K562 (cell line): ENCODE data around the gene PTPRG.

ENCODE experiments used
- BDP1 ChIP-seq: IDR thresholded peaks from 3 replicates; pipeline ENCODE4 v1.6.1; 2011; ENCODE audit not compliant: insufficient read length, insufficient read depth
- CHD2 ChIP-seq: IDR thresholded peaks from 2 replicates; pipeline ENCODE4 v1.6.1; 2011; ENCODE audit warnings: low read depth, low read length
- E2F3 ChIP-seq: fragments of 250-450 bp; sonication (Bioruptor Pico); IDR thresholded peaks from 2 replicates; pipeline ENCODE4 v1.4.0; 2020; ENCODE audit warnings: mild to moderate bottlenecking
- HDAC6 ChIP-seq: IDR thresholded peaks from 2 replicates; pipeline ENCODE4 v1.6.1; 2012; ENCODE audit warnings: low read depth, mild to moderate bottlenecking, control low read depth, inconsistent platforms, low read length, moderate library complexity
- JUN ChIP-seq, 2 experiments: sonication (generic) in 1 of 2; formaldehyde crosslinking in 1 of 2; IDR thresholded peaks; 2 replicates each; pipeline versions ENCODE4 v1.6.1 to v1.8.0; 2012 to 2022; ENCODE audit warnings: borderline replicate concordance in 2 of 2, mild to moderate bottlenecking in 2 of 2, improper control_type of control experiment in 1 of 2, low read depth in 1 of 2, low read length in 1 of 2, missing genetic modification reagents in 1 of 2
- KLF16 ChIP-seq: IDR thresholded peaks from 2 replicates; pipeline ENCODE4 v1.6.1; 2016; ENCODE audit warnings: antibody characterized with exemption
- MAFG ChIP-seq: fragments of 450-650 bp; conservative IDR thresholded peaks from 2 replicates; pipeline ENCODE4 v1.6.1; 2016; ENCODE audit warnings: missing genetic modification characterization, missing compliant biosample characterization
- MCM3 ChIP-seq: fragments of 450-650 bp; IDR thresholded peaks from 2 replicates; pipeline ENCODE4 v1.6.1; 2016
- POLR2A ChIP-seq: fragments of 450-650 bp; conservative IDR thresholded peaks from 2 replicates; pipeline ENCODE4 v1.6.1; 2016
- SPI1 ChIP-seq: IDR thresholded peaks from 2 replicates; pipeline ENCODE4 v1.6.1; 2011; ENCODE audit warnings: low read depth, low read length, control low read depth, borderline replicate concordance
- ZBTB1 ChIP-seq: sonication (generic); formaldehyde crosslinking; IDR thresholded peaks from 2 replicates; pipeline ENCODE4 v1.8.1; 2023; ENCODE audit warnings: missing genetic modification reagents, low read depth, mild to moderate bottlenecking, borderline replicate concordance
- ZNF311 ChIP-seq: fragments of 250-450 bp; sonication (Bioruptor Pico); IDR thresholded peaks from 2 replicates; pipeline ENCODE4 v1.4.0; 2020; ENCODE audit warnings: mild to moderate bottlenecking, moderate library complexity
- TF ChIP-seq, protein P1 (sequence below), 3 experiments: IDR thresholded peaks in 2 of 3; conservative IDR thresholded peaks in 1 of 3; 2 replicates each; pipeline ENCODE4 v1.5.1; 2011 to 2012; ENCODE audit warnings: low read length in 3 of 3, mild to moderate bottlenecking in 3 of 3, control low read depth in 2 of 3, improper control_type of control experiment in 1 of 3, inconsistent platforms in 1 of 3, low read depth in 1 of 3, mixed read lengths in 1 of 3, moderate library complexity in 1 of 3; ENCODE audit not compliant: insufficient read depth in 2 of 3
- TF ChIP-seq, protein P2 (sequence below): sonication (generic); formaldehyde crosslinking; IDR thresholded peaks from 2 replicates; pipeline ENCODE4 v1.9.0; 2022; ENCODE audit warnings: mild to moderate bottlenecking, missing genetic modification reagents

DNA sequence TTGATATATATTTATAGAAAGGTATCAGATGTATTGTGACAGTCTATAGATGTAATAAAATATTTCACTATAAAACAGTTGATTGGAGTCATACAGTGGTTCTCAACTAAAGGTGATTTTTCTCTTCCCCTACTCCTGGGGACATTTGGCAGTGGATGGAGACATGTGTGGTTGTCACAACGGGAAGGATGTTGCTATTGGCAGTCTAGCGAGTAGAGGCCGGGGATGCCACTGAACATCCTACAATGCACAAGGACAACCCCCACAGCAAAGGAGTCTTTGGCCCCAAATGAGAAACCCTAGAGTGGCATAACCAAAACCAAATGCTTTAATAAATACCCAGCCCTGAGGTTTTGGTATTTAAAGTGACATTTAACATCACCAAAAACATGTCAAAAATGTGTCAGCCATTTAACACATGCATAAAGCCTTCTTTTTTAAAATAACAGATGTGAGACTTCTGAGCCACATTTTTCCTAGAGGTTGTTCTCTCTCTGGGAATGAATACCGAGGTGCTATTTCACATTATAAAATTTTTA, 367.5 kb downstream of the PTPRG start:
- TF ChIP-seq, protein P1, sequence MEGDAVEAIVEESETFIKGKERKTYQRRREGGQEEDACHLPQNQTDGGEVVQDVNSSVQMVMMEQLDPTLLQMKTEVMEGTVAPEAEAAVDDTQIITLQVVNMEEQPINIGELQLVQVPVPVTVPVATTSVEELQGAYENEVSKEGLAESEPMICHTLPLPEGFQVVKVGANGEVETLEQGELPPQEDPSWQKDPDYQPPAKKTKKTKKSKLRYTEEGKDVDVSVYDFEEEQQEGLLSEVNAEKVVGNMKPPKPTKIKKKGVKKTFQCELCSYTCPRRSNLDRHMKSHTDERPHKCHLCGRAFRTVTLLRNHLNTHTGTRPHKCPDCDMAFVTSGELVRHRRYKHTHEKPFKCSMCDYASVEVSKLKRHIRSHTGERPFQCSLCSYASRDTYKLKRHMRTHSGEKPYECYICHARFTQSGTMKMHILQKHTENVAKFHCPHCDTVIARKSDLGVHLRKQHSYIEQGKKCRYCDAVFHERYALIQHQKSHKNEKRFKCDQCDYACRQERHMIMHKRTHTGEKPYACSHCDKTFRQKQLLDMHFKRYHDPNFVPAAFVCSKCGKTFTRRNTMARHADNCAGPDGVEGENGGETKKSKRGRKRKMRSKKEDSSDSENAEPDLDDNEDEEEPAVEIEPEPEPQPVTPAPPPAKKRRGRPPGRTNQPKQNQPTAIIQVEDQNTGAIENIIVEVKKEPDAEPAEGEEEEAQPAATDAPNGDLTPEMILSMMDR (IDR thresholded peaks at IDR 0.05 in 2 of 3, conservative IDR thresholded peaks at IDR 0.05 in 1 of 3; ENCODE audit: insufficient read depth in 2 of 3, low read depth in 1 of 3, low read length in 3 of 3): no peak
- TF ChIP-seq HDAC6 (no peak), KLF16 (no peak), MAFG (tag) (no peak), ZBTB1 (CRISPR knock-in tag) (no peak), BDP1 (no peak), ZNF311 (no peak), E2F3 (CRISPR knock-in tag) (no peak), CHD2 (no peak), MCM3 (no peak), SPI1 (no peak), JUN (IDR thresholded peaks at IDR 0.05; ENCODE audit: borderline replicate concordance, low read depth, low read length) (no peak), JUN (CRISPR knock-in tag; IDR thresholded peaks at IDR 0.05; ENCODE audit: borderline replicate concordance) (no peak), POLR2A (no peak)
- TF ChIP-seq, protein P2, sequence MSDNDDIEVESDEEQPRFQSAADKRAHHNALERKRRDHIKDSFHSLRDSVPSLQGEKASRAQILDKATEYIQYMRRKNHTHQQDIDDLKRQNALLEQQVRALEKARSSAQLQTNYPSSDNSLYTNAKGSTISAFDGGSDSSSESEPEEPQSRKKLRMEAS (CRISPR knock-in tag): no peak
